ENCODE results near the gene SSNA1. TPM values are rescaled to one million over a fixed set of nuclear protein-coding genes. Genes with fewer than 3 reads are reported as not detected.

SSNA1 gene
- total RNA-seq, 4 donors from 2014 or later: 42.0 to 97.5 (median 62.8) TPM

- DNase-seq: no peak
- 66 to 72% methylated on average over 16 to 17 of the region's 17 CpGs for WGBS, 2 donors
Measured at GRCh38 chr9:137160054-137160425, 28.4 kb upstream of the SSNA1 start.

GRCh38 chr9:137160716-137161557, 27.5 kb upstream of the SSNA1 start:
- Histone ChIP-seq H3K27ac (no peak overlapping the region), H3K9me3 (no peaks in the 10 kb centered on the region), H3K4me3 (replicated peaks in 1 of 3) (no peak overlapping the region), H3K4me1 (peaks cover 9 to 26% of the 10 kb centered on the region in 2 donors), H3K36me3 (no peaks in the 10 kb centered on the region), H3K27me3 (peaks cover 52% of the 10 kb centered on the region)
- TF ChIP-seq POLR2A (IDR thresholded peaks at IDR 0.05) (no peak), CTCF (IDR thresholded peaks at IDR 0.05) (no peak)
- 25 to 51% methylated on average over 15 of the region's 56 CpGs for WGBS, 2 donors
- intact Hi-C loops (cut with DNase I): no loop called here
- no peak for DNase-seq

More at GRCh38 chr9:137160054-137160425, 28.4 kb upstream of the SSNA1 start:
- no peak for TF ChIP-seq POLR2A (IDR thresholded peaks at IDR 0.05)
- TF ChIP-seq CTCF (IDR thresholded peaks at IDR 0.05): no peak
- intact Hi-C loops (cut with DNase I): no loop called here
- H3K27ac ChIP-seq: no peak overlapping the region
- no peak overlapping the region for H3K4me3 ChIP-seq (replicated peaks in 1 of 3)
- no peaks in the 10 kb centered on the region for H3K36me3 ChIP-seq
- H3K27me3 ChIP-seq: peaks cover 45% of the 10 kb centered on the region
- H3K4me1 ChIP-seq: peaks cover 9 to 26% of the 10 kb centered on the region in 2 donors
- H3K9me3 ChIP-seq: no peaks in the 10 kb centered on the region

GRCh38 chr9:137161558-137162486, 26.7 kb upstream of the SSNA1 start:
- no peak overlapping the region for H3K27ac ChIP-seq
- WGBS, 2 donors: 3 to 4% methylated on average over 8 to 36 of the region's 71 CpGs
- H3K4me1 ChIP-seq: peaks cover 9 to 21% of the 10 kb centered on the region in 2 donors
- H3K9me3 ChIP-seq: no peaks in the 10 kb centered on the region
- H3K27me3 ChIP-seq: peaks cover 53% of the 10 kb centered on the region
- H3K4me3 ChIP-seq (replicated peaks in 1 of 3): no peak overlapping the region
- intact Hi-C loops (cut with DNase I): no loop called here
- no peaks in the 10 kb centered on the region for H3K36me3 ChIP-seq
- DNase-seq: no peak
- TF ChIP-seq CTCF (IDR thresholded peaks at IDR 0.05) (no peak), POLR2A (IDR thresholded peaks at IDR 0.05) (no peak)

- WGBS, 2 donors: 1 to 2% methylated on average over 14 to 21 of the region's 74 CpGs
- peaks cover 54% of the 10 kb centered on the region for H3K27me3 ChIP-seq
Measured at GRCh38 chr9:137162505-137163364, 25.7 kb upstream of the SSNA1 start.

More at GRCh38 chr9:137162505-137163364, 25.7 kb upstream of the SSNA1 start:
- Histone ChIP-seq H3K9me3 (no peaks in the 10 kb centered on the region), H3K27ac (no peak overlapping the region), H3K4me3 (replicated peaks in 1 of 3) (no peak overlapping the region), H3K36me3 (no peaks in the 10 kb centered on the region), H3K4me1 (peaks cover 9 to 24% of the 10 kb centered on the region in 2 donors)
- DNase-seq: peak; percentile 48 to 54
- intact Hi-C loops (cut with DNase I): no loop called here
- no peak for TF ChIP-seq POLR2A (IDR thresholded peaks at IDR 0.05)
- TF ChIP-seq CTCF (IDR thresholded peaks at IDR 0.05): peak in 3 of 6 experiments; percentile 9 to 31 (median 27)

Measured in thyroid gland (tissue), 4 donors.